ENCODE measurements around the gene OR2Y1.

- TF ChIP-seq, protein P1, sequence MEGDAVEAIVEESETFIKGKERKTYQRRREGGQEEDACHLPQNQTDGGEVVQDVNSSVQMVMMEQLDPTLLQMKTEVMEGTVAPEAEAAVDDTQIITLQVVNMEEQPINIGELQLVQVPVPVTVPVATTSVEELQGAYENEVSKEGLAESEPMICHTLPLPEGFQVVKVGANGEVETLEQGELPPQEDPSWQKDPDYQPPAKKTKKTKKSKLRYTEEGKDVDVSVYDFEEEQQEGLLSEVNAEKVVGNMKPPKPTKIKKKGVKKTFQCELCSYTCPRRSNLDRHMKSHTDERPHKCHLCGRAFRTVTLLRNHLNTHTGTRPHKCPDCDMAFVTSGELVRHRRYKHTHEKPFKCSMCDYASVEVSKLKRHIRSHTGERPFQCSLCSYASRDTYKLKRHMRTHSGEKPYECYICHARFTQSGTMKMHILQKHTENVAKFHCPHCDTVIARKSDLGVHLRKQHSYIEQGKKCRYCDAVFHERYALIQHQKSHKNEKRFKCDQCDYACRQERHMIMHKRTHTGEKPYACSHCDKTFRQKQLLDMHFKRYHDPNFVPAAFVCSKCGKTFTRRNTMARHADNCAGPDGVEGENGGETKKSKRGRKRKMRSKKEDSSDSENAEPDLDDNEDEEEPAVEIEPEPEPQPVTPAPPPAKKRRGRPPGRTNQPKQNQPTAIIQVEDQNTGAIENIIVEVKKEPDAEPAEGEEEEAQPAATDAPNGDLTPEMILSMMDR (IDR thresholded peaks at IDR 0.05): no peak
- TF ChIP-seq POLR2A (IDR thresholded peaks at IDR 0.05) (no peak), POLR2AphosphoS5 (IDR thresholded peaks at IDR 0.05) (no peak)
Observed at GRCh38 chr5:180771839-180772238, 32.0 kb upstream of the OR2Y1 start.

All from stomach (tissue), 4 donors.